Astrocyte (in vitro differentiated cells and primary cell): ENCODE results near the gene ST6GALNAC3. TPM values are rescaled to one million over a fixed set of nuclear protein-coding genes. Genes with fewer than 3 reads are reported as not detected.

ENCODE experiments used
- DNase-seq: peaks from one replicate; pipeline ENCODE4 v3.0.0-alpha.2; 2010; ENCODE audit warnings: low read depth
- FAIRE-seq: peaks from 2 replicates; lab custom pipeline; 2011; peaks lifted over from hg19 to GRCh38; lab: Jason Lieb, UNC
- H2AFZ ChIP-seq: 2 replicates; pipeline ENCODE4 v1.6.0; 2012; ENCODE audit warnings: low read depth, low read length, inconsistent platforms
- H3K27ac ChIP-seq: 2 replicates; pipeline ENCODE4 v1.5.1; 2011; ENCODE audit warnings: low read depth, low read length, inconsistent platforms
- H3K27me3 ChIP-seq: 2 replicates; pipeline ENCODE4 v1.6.0; 2011; ENCODE audit warnings: low read length, inconsistent platforms; ENCODE audit not compliant: insufficient read depth
- H3K36me3 ChIP-seq: 2 replicates; pipeline ENCODE4 v1.5.1; 2011; ENCODE audit warnings: low read length, inconsistent platforms; ENCODE audit not compliant: insufficient read depth
- H3K4me1 ChIP-seq: 2 replicates; pipeline ENCODE4 v1.5.1; 2011; ENCODE audit warnings: low read length, inconsistent platforms; ENCODE audit not compliant: insufficient read depth
- H3K4me2 ChIP-seq: 2 replicates; pipeline ENCODE4 v1.6.0; 2012; ENCODE audit warnings: low read length, inconsistent platforms
- H3K4me3 ChIP-seq: 2 replicates; pipeline ENCODE4 v1.5.1; 2011; ENCODE audit warnings: low read depth, mild to moderate bottlenecking, low read length, inconsistent platforms; ENCODE audit not compliant: insufficient read depth
- H3K79me2 ChIP-seq: 2 replicates; pipeline ENCODE4 v1.6.0; 2012; ENCODE audit warnings: mild to moderate bottlenecking, low read length, inconsistent platforms; ENCODE audit not compliant: insufficient read depth
- H3K9ac ChIP-seq: 2 replicates; pipeline ENCODE4 v1.6.0; 2012; ENCODE audit warnings: mild to moderate bottlenecking, low read length, inconsistent platforms
- H3K9me3 ChIP-seq: 2 replicates; pipeline ENCODE4 v1.5.1; 2012; ENCODE audit warnings: low read depth, mild to moderate bottlenecking, low read length, inconsistent platforms; ENCODE audit not compliant: insufficient read depth
- H4K20me1 ChIP-seq: 2 replicates; pipeline ENCODE4 v1.6.0; 2012; ENCODE audit warnings: low read length, inconsistent platforms; ENCODE audit not compliant: insufficient read depth
- H3K27ac Mint-ChIP-seq: one replicate; pipeline ENCODE4 v1.8.0; 2021; ENCODE audit warnings: mild to moderate bottlenecking, mixed read lengths; ENCODE audit not compliant: unreplicated experiment
- H3K27me3 Mint-ChIP-seq: one replicate; pipeline ENCODE4 v1.8.0; 2021; ENCODE audit warnings: low read depth, mixed read lengths; ENCODE audit not compliant: unreplicated experiment
- H3K36me3 Mint-ChIP-seq: one replicate; pipeline ENCODE4 v1.8.0; 2021; ENCODE audit warnings: low read depth, mixed read lengths; ENCODE audit not compliant: unreplicated experiment
- H3K4me1 Mint-ChIP-seq: one replicate; pipeline ENCODE4 v1.8.0; 2021; ENCODE audit warnings: low read depth, mixed read lengths; ENCODE audit not compliant: unreplicated experiment
- H3K4me3 Mint-ChIP-seq: one replicate; pipeline ENCODE4 v1.8.0; 2021; ENCODE audit warnings: mild to moderate bottlenecking, moderate library complexity, mixed read lengths; ENCODE audit not compliant: unreplicated experiment
- H3K9me3 Mint-ChIP-seq: one replicate; pipeline ENCODE4 v1.8.0; 2021; ENCODE audit warnings: mild to moderate bottlenecking, mixed read lengths; ENCODE audit not compliant: unreplicated experiment
- CTCF ChIP-seq: IDR thresholded peaks from 2 replicates; pipeline ENCODE4 v1.5.1; 2011; ENCODE audit warnings: low read depth, mild to moderate bottlenecking, inconsistent platforms, low read length, moderate library complexity; ENCODE audit not compliant: insufficient read depth
- EZH2 ChIP-seq: IDR thresholded peaks from 2 replicates; pipeline ENCODE4 v1.6.1; 2012; ENCODE audit warnings: mild to moderate bottlenecking, low read length, inconsistent platforms; ENCODE audit not compliant: insufficient read depth
- total RNA-seq: library from RNA; stranded (reverse); gene quantifications from 2 replicates; pipeline ENCODE4 v1.2.1, GENCODE V29; 2021

The ST6GALNAC3 gene
- total RNA-seq, 1 donor from 2014 or later: 3.2 TPM

GRCh38 chr1:76225526-76225925 is 151.0 kb downstream of the ST6GALNAC3 start:
- H3K4me2 ChIP-seq: no peak overlapping the region
- no peak overlapping the region for H3K27ac ChIP-seq
- FAIRE-seq (no peak), DNase-seq (no peak)
- no peaks in the 10 kb centered on the region for H3K4me1 ChIP-seq
- Mint-ChIP-seq H3K9me3 (no peaks in the 10 kb centered on the region), H3K36me3 (no peaks in the 10 kb centered on the region), H3K4me3 (no peak overlapping the region), H3K27me3 (peaks cover 3% of the 10 kb centered on the region), H3K4me1 (no peaks in the 10 kb centered on the region), H3K27ac (no peak overlapping the region)
- no peaks in the 10 kb centered on the region for H3K36me3 ChIP-seq
- no peaks in the 10 kb centered on the region for H3K9me3 ChIP-seq
- no peak overlapping the region for H3K9ac ChIP-seq
- H3K79me2 ChIP-seq: no peaks in the 10 kb centered on the region
- TF ChIP-seq CTCF (no peak), EZH2 (no peak)
- H2AFZ ChIP-seq: no peak overlapping the region
- H3K4me3 ChIP-seq: no peak overlapping the region
- no peaks in the 10 kb centered on the region for H4K20me1 ChIP-seq
- no peaks in the 10 kb centered on the region for H3K27me3 ChIP-seq

- no peaks in the 10 kb centered on the region for H4K20me1 ChIP-seq
- no peak overlapping the region for H2AFZ ChIP-seq
- no peaks in the 10 kb centered on the region for H3K36me3 ChIP-seq
- H3K9ac ChIP-seq: no peak overlapping the region
- no peak for DNase-seq
- H3K4me3 Mint-ChIP-seq: no peak overlapping the region
- no peak overlapping the region for H3K4me2 ChIP-seq
- peaks cover 3% of the 10 kb centered on the region for H3K27me3 Mint-ChIP-seq
- no peaks in the 10 kb centered on the region for H3K79me2 ChIP-seq
- FAIRE-seq: no peak
- H3K27ac Mint-ChIP-seq: no peak overlapping the region
- H3K27ac ChIP-seq: no peak overlapping the region
- H3K9me3 ChIP-seq: no peaks in the 10 kb centered on the region
- H3K27me3 ChIP-seq: no peaks in the 10 kb centered on the region
- TF ChIP-seq EZH2 (no peak), CTCF (no peak)
- no peaks in the 10 kb centered on the region for H3K4me1 ChIP-seq
- no peaks in the 10 kb centered on the region for H3K4me1 Mint-ChIP-seq
- H3K9me3 Mint-ChIP-seq: no peaks in the 10 kb centered on the region
- no peaks in the 10 kb centered on the region for H3K36me3 Mint-ChIP-seq
- H3K4me3 ChIP-seq: no peak overlapping the region
Observed at GRCh38 chr1:76227621-76228020, 153.1 kb downstream of the ST6GALNAC3 start.

- DNase-seq (no peak), FAIRE-seq (no peak)
- H3K36me3 ChIP-seq: no peaks in the 10 kb centered on the region
- no peaks in the 10 kb centered on the region for H3K9me3 ChIP-seq
- Mint-ChIP-seq H3K4me3 (no peak overlapping the region), H3K27ac (no peak overlapping the region), H3K36me3 (no peaks in the 10 kb centered on the region), H3K4me1 (no peaks in the 10 kb centered on the region), H3K27me3 (peaks cover 3% of the 10 kb centered on the region), H3K9me3 (no peaks in the 10 kb centered on the region)
- no peaks in the 10 kb centered on the region for H3K27me3 ChIP-seq
- no peak overlapping the region for H3K27ac ChIP-seq
- H3K4me1 ChIP-seq: no peaks in the 10 kb centered on the region
- H4K20me1 ChIP-seq: no peaks in the 10 kb centered on the region
- no peak overlapping the region for H3K4me2 ChIP-seq
- H3K4me3 ChIP-seq: no peak overlapping the region
- H3K79me2 ChIP-seq: no peaks in the 10 kb centered on the region
- H2AFZ ChIP-seq: no peak overlapping the region
- no peak for TF ChIP-seq EZH2
- H3K9ac ChIP-seq: no peak overlapping the region
Observed at GRCh38 chr1:76229279-76230005, 154.9 kb downstream of the ST6GALNAC3 start.
